NCI-H524 (cell line): ENCODE results near the gene NMNAT2.

ENCODE experiments used
- DNase-seq, 2 experiments: peaks; one replicate each; lab custom pipeline; 2025; lab: John Stamatoyannopoulos, UW

NMNAT2 gene

GRCh38 chr1:183417772-183418491 is at the start of gene NMNAT2:
Gene NMNAT2 (minus strand): TSS chr1:183418380. CDS start chr1:183418267, 113 bp downstream.
- peak; percentile 37 to 73 for DNase-seq

GRCh38 chr1:183467687-183468086 is 49.5 kb upstream of the NMNAT2 start:
- DNase-seq: no peak

GRCh38 chr1:183466781-183467180 is 48.6 kb upstream of the NMNAT2 start:
- no peak for DNase-seq

- no peak for DNase-seq
These were observed 45.4 kb upstream of the NMNAT2 start for GRCh38 chr1:183463566-183463965.

GRCh38 chr1:183461350-183461749 is 43.2 kb upstream of the NMNAT2 start:
- no peak for DNase-seq

- DNase-seq: no peak
These were observed 42.4 kb upstream of the NMNAT2 start for GRCh38 chr1:183460596-183460995.

- DNase-seq: no peak
These were observed 39.3 kb upstream of the NMNAT2 start for GRCh38 chr1:183457449-183457848.

GRCh38 chr1:183456826-183457225 is 38.6 kb upstream of the NMNAT2 start:
- no peak for DNase-seq

GRCh38 chr1:183454377-183454776 is 36.2 kb upstream of the NMNAT2 start:
- no peak for DNase-seq

- DNase-seq: no peak
These were observed 31.9 kb upstream of the NMNAT2 start for GRCh38 chr1:183450093-183450492.

GRCh38 chr1:183449223-183449770 is 31.1 kb upstream of the NMNAT2 start:
- DNase-seq: no peak

GRCh38 chr1:183444243-183444642 is 26.1 kb upstream of the NMNAT2 start:
- peak in 1 of 2 experiments; percentile 48 for DNase-seq

- no peak for DNase-seq
These were observed 25.3 kb upstream of the NMNAT2 start for GRCh38 chr1:183443466-183443865.

GRCh38 chr1:183443011-183443410 is 24.8 kb upstream of the NMNAT2 start:
- peak; percentile 56 to 85 for DNase-seq

- DNase-seq: no peak
These were observed 19.9 kb upstream of the NMNAT2 start for GRCh38 chr1:183438060-183438459.

GRCh38 chr1:183435497-183435896 is 17.3 kb upstream of the NMNAT2 start:
- no peak for DNase-seq

GRCh38 chr1:183433703-183434102 is 15.5 kb upstream of the NMNAT2 start:
- DNase-seq: no peak

GRCh38 chr1:183432548-183432875 is 14.3 kb upstream of the NMNAT2 start:
- DNase-seq: peak in 1 of 2 experiments; percentile 12

- no peak for DNase-seq
These were observed 13.8 kb upstream of the NMNAT2 start for GRCh38 chr1:183431840-183432547.

GRCh38 chr1:183427591-183427990 is 9.4 kb upstream of the NMNAT2 start:
- peak; percentile 12 to 55 for DNase-seq

- DNase-seq: no peak
These were observed 6.5 kb upstream of the NMNAT2 start for GRCh38 chr1:183424691-183425090.

GRCh38 chr1:183423541-183423940 is 5.4 kb upstream of the NMNAT2 start:
- DNase-seq: no peak

- DNase-seq: no peak
These were observed 1.2 kb upstream of the NMNAT2 start for GRCh38 chr1:183419399-183419798.
